GM19099 (cell line): Measurements from ENCODE around the gene TNFRSF21.

Experiments used
- POLR2A ChIP-seq: IDR thresholded peaks from 3 replicates; pipeline ENCODE4 v1.6.1; 2011; ENCODE audit warnings: low read depth; ENCODE audit not compliant: insufficient read length; ENCODE audit errors: extremely low read depth

The TNFRSF21 gene

DNA sequence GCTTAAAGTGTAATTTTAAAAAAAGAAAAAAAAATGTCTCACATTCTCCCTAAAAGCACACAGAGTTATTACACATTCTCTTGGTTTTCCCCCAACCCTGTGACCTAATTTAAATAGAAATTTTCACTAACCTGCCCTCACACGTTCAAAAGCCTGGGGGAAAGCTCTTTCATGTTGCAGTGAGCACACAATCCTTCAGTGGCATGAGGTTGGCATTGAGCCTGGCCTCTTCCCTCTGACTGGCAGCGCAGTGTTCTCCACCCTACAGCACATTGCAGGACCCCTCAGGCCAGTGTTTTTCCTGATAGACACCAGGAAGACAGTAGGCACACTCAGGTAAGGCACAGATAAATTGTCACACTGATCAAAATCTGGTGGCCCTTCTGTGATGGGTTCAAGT lies 34.1 kb downstream of the TNFRSF21 start:
- TF ChIP-seq POLR2A: no peak

DNA sequence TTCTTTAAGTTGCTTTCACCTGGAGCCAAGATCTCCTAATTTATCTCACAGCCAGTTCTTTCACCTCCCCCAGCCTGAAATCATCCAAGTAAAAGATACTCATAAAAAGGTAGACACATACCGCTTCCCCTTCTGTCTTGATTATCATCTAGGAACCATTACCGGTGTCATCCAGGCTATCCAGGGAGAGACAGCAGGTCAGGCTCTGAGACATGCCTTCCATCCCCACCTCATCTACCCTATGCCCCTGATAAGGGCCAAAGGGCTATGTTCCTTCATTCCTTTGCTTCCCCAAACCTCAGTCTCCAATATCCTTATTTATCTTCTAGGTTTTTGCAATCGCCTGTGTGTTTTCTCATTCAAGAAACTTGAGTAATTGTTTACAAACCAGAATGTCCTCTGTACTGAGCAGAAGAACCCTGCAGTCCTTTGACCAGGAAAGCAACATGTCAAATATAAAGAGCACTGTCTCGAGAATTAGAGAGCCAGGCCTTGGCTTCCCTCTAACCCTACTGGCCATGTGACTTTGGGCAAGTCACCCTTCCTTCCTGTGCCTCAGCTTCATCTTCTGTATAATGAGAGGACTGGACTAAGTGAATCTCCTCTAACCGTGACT lies 41.0 kb downstream of the TNFRSF21 start:
- no peak for TF ChIP-seq POLR2A

DNA sequence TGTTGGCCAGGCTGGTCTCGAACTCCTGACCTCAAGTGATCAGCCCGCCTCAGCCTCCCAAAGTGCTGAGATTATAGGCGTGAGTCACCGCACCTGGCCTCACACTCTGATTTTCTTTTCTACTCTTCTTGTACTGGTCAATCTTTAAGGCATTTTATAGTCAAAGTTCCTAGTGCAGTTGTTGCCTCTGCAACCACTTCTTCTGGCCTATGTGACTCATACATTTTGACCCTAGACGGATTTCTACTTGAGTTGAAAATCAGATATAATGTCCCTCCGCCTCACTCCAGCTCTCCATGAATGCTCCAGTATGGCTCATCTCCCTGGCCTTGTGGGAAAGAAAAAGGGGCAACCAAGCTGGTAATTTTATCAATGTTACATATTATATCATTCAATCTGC lies 42.4 kb downstream of the TNFRSF21 start:
- TF ChIP-seq POLR2A: no peak

DNA sequence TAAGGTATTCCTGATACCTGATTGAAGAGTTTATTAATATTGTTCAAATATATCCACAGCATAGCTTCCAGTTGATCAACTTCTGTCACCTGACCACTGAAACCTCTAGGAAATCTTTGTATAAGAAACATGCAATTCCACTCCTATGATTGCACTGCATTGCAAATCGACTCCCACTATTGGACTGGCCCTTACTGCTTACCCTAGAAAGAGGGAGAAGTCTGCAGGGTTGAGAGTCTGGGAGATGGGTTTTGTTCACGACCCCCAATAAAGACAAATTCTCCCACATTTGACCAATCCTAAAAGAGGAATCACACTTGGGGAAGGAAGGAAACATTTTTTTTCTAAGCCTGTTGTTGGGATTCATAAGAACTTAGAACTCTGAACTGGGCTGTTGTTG lies 43.7 kb downstream of the TNFRSF21 start:
- no peak for TF ChIP-seq POLR2A

DNA sequence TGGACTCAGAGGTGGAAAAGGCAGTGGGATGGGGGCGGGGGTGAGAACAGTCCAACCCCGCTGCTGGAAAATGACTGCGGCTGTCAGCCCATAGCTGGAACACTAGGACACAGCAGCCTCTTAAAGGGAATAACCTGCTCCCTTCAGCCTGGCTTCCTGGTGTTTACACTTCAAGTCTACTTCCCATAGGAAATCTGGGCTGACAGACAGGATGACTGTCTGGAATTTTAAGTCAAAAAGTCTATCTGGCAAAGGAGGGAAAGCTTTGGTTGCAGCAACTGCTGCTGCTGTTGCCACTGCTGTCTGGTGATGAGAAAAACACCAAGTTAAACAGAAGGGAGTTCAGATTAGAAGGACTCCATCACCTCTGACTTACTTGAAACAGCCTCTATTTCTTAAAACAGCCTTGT lies 44.9 kb downstream of the TNFRSF21 start:
- TF ChIP-seq POLR2A: no peak

DNA sequence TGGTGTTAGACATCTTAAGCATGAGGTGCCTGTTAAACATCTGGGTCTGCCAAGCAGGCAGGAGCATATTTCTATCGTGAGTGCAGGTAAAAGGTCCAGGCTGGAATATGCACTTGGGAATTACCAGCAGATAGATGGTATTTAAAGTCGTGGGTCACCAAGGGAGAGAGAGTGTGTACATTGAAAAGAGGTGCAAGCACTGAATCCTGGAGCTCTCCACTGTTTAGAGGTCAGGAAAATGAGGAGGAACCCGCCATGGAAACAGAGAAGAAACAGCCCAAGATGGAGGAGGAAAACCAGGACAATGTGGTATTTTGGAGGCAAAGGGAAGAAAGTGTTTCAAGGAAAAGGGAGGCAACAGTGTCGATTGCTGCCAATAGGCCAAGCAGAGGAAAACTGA lies 46.4 kb downstream of the TNFRSF21 start:
- no peak for TF ChIP-seq POLR2A

DNA sequence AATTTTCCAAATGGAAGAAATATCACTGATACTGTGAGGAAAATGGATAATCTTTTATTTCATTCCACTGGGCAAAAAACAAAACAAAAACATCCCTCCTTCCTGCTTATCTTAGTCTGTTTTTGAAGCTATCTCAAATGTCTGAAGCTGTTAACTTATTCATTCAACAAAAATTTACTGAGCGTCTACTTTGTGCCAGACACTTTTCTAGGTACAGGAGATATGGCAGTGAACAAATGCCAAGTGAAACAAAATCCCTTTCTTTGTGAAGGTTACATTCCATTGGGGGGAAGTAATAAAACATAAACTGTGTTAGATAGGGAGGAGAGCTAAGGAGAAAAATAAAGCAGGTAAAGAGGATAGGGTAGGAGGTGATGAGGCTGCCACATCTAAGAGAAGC lies 47.5 kb downstream of the TNFRSF21 start:
- TF ChIP-seq POLR2A: no peak

DNA sequence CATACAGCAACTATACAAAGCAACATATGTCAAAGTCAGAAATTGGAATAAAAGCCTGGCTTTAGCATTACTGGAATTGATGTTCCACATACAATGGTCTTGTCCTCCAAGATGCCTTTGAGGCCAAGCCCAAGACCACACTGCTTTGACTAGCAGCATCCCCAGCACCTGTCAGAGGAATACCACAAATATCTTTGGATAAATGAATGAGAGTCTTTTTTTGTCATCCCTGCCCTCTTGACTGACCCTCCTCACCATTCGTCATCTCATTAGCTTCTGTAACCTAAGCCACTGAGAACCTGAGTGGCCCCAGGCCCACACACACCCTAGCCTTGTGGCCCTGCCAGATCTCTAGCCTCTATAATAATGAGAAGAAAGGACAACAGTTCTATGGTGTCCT lies 48.5 kb downstream of the TNFRSF21 start:
- no peak for TF ChIP-seq POLR2A

DNA sequence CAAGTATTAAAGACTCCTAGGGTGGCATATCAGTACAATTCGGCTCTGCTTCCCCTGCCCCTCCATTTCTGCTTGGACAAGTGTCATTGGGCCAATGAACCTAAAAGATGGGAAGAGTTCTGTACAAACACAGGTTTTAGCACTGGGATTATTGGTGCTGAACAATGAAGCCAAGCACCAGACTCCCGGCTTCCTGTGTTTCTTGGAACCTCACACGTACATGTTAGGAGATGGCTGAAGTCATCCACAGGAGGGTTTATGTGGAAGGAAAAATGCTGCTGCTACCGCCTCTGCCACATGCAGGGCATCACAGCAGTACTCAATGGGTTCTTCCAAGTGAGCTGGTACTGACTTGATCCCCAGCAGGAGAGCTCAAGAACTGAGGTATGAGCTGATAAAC lies 49.7 kb downstream of the TNFRSF21 start:
- TF ChIP-seq POLR2A: no peak

DNA sequence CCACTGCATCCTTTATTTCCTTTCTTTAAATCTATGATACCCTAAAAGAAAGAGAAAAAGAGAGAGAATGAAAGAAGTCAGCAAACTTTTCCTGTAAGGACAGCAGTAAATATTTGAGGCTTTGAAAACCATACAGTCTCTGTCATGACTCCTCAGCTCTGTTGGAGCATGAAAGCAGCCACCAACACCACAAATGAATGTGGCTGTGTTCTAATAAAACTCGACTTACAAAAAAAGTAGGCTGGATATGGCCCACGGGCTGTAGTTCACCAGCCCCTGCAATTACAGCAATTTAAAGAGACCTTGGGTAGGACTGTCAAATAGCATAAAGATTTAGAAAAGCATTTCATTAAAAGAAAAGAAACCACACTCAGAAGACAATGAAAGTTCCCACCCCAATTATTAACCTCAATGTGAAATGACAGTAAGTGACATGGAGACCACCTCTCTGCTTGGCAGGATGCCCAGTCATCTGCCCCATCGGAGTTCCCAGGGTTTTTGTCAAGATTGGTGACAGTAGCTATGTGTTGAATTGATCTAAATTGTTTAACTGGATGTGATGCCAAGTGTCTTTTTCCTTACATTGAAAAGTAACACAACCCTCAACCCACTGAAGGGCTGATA lies 50.9 kb downstream of the TNFRSF21 start:
- TF ChIP-seq POLR2A: no peak

DNA sequence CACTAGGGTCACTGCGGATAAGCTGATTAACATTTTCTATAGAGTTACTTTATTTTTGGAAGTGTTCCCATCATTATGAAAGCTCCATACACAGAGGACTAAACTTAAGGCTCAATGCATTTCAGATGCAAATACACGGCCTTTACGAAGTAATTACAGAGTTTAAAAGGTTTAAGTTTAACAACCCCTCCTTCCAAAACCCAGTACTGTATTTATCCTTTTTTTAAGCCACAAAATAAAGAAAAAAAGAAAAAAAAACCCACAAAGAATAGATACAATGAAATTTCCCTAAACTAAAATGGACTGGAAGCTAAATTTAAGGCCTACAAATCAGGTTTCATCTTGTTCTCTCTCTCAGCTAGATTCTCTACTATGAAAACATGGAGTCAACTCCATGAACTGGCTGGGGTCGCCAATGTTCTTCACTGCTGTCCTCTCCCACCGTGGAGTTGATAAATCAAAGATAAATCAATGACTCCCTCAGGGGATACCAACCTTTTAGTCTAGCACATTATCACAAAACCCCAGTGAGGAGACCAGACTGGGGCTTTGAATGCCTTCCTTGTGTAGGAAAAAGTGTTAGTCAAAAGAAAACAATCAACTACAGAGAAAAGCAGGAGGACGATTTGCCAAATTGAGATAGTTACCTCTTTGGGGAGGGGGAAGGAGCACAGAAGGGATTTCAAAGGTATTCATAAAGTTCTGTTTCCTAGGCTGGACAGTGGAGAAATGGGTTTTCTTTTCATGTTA lies 52.5 kb downstream of the TNFRSF21 start:
- no peak for TF ChIP-seq POLR2A

DNA sequence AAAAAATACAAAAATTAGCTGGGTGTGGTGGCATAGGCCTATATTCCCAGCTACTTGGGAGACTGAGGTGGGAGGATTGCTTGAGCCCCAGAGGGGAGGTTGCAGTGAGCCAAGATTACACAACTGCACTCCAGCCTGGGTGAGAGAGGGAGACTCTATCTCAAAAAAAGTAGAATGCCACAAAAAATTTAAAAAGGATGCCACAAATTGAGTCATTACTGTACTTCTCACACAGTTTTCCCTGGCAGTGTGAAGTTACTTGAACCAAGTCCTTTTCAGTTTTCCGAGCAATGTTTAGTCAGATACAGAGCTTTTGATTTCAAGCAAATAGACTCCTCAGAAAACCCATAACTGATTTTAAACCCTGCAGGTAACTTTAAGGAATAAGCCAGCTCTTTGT lies 53.3 kb downstream of the TNFRSF21 start:
- TF ChIP-seq POLR2A: no peak

DNA sequence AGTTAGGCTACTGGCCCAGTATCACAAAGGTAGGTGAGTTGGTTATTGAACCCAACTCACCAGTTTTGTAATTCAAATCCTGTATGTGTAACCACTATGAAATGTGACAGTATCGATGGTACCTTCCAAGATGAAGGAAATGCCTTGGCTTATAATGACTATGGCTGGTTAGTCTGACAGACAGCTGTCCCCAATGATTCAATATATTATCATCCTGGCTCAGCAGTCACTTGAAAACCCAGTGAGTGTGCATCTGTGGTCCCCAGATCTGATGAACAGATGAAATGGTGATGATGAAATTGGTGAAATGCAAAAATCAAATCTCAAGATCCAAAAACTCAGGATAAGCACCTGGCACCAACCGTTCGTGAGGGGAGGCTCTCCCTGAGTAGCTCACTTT lies 54.8 kb downstream of the TNFRSF21 start:
- no peak for TF ChIP-seq POLR2A

DNA sequence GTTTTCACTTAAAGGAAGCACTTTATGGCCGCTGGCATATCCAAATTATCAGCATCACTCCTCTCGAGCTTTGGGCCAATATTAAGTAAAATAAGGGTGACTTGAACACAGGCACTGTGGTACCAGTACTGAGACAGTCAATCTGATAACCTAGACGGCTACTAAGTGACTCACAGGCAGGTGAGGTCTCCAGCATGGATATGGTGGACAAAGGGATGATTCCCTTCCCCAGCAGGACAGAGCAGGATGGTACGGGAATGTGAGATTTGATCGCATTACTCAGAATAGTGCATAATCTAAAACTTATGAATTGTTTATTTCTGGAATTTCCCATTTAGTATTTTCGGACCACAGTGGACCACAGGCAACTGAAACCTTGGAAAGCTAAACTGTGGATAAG lies 55.7 kb downstream of the TNFRSF21 start:
- no peak for TF ChIP-seq POLR2A

DNA sequence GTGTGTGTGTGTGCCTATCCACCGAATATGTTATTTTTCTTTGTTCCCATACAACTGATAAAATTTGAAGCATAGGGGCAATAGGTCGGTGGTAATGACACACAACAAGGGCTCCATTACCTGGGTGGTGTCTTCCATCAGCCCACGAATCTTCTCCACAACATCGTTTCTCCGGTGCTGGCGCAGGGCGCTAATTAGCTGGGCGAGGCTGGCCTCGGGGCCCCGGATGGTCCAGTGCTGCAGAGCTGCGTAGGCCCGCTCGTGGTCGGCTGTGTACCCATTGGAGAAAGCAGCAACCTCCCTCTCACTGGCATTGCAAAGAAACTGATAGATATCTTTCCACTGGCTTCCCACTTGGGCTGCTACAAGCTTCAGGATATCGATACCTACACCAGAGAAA lies 56.6 kb downstream of the TNFRSF21 start:
- TF ChIP-seq POLR2A: no peak

DNA sequence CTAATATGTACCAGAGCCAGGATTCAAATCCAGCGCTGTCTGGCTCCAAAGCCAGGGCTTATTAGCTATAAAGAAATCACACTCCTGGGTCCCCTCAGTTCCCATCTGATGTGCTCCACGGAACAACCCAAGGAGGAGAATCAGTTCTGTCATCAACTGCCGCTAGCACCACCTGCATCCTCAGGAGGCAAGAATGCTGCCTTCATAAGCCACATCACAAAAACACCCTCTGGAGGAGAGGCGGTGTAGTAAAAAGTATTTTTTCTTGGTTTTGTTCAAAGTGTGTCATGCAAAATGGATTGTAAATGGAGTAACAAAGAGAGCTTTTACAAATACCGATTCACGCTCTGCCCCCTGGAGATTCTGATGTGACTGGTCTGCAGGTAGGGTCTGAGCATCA lies 57.1 kb downstream of the TNFRSF21 start:
- TF ChIP-seq POLR2A: no peak

DNA sequence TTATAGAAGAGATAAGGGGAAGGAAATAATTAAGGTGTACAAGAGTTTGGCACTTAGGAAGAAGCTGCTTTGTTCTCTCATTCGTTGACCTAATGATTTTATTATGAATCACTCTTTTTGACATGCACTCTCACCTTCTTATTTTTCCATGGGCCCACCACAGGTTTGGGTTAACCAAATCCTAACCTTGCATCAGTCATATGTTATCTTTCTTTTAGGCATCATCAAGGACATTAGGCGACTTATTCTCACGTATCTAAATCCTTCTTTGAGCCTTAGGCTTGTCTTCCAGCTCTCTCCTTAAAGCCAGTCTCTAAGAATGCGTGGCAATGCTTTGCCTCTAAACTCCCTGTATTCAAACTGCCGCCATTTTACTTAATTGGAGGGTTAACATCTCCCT lies 58.3 kb downstream of the TNFRSF21 start:
- no peak for TF ChIP-seq POLR2A

DNA sequence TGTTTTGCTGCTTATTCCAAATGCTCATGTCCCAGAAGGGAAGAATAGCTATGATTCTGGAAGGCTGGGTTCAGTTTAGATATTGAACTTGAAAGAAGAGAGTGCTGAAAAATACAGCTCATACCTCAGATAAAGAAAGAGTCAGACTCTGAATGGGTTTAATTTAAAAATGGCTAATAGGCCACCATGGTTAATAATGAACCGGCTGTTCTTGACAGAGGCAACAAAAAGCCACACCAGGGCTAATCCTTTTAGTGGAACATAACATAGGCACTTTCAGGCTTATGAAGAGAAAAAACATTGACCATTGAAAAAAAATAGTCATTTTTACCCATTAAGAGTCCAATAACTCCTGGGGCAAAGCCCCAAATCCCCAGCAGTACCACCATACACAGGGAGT lies 59.4 kb downstream of the TNFRSF21 start:
- TF ChIP-seq POLR2A: no peak
